Fibroblast of lung (primary cell): Measurements from ENCODE around the gene CYP2C18. TPM values are rescaled to one million over a fixed set of nuclear protein-coding genes. Genes with fewer than 3 reads are reported as not detected.

Source experiments
- DNase-seq, 2 donors: peaks; one replicate each; pipeline versions ENCODE4 v3.0.0 to v3.0.0-alpha.2; 2010; ENCODE audit warnings: low read depth in 2 of 2
- H2AFZ ChIP-seq: 2 replicates; pipeline ENCODE4 v1.5.1; 2012; ENCODE audit warnings: low read length, control low read depth, inconsistent platforms
- H3K27ac ChIP-seq: 2 replicates; pipeline ENCODE4 v1.5.1; 2011; ENCODE audit warnings: low read length, control low read depth; ENCODE audit not compliant: insufficient read depth
- H3K27me3 ChIP-seq: 2 replicates; pipeline ENCODE4 v1.5.1; 2011; ENCODE audit warnings: mild to moderate bottlenecking, low read length; ENCODE audit not compliant: control insufficient read depth, insufficient read depth
- H3K36me3 ChIP-seq: 2 replicates; pipeline ENCODE4 v1.5.1; 2011; ENCODE audit warnings: low read length; ENCODE audit not compliant: control insufficient read depth, insufficient read depth
- H3K4me1 ChIP-seq: 2 replicates; pipeline ENCODE4 v1.5.1; 2011; ENCODE audit warnings: low read length; ENCODE audit not compliant: control insufficient read depth, insufficient read depth; ENCODE audit errors: extremely low read depth
- H3K4me2 ChIP-seq: 2 replicates; pipeline ENCODE4 v1.5.1; 2011; ENCODE audit warnings: low read length, control low read depth; ENCODE audit not compliant: insufficient read depth; ENCODE audit errors: extremely low read depth
- H3K4me3 ChIP-seq, 4 experiments: fragments of 200-600 bp in 1 of 4; sonication (generic) in 1 of 4; replicated peaks in 1 of 4; 2 replicates each; pipeline ENCODE4 v1.5.1; 2011 to 2016; ENCODE audit warnings: low read length in 4 of 4, low read depth in 3 of 4, mild to moderate bottlenecking in 3 of 4, control low read depth in 2 of 4, inconsistent platforms in 1 of 4, mixed read lengths in 1 of 4; ENCODE audit not compliant: insufficient read depth in 1 of 4; ENCODE audit errors: control extremely low read depth in 1 of 4
- H3K79me2 ChIP-seq: 2 replicates; pipeline ENCODE4 v1.5.1; 2012; ENCODE audit warnings: mild to moderate bottlenecking, low read length, inconsistent platforms; ENCODE audit not compliant: control insufficient read depth, insufficient read depth
- H3K9ac ChIP-seq: 2 replicates; pipeline ENCODE4 v1.5.1; 2011; ENCODE audit warnings: mild to moderate bottlenecking, low read length, control low read depth; ENCODE audit not compliant: insufficient read depth
- H3K9me3 ChIP-seq: 2 replicates; pipeline ENCODE4 v1.5.1; 2012; ENCODE audit warnings: low read depth, low read length; ENCODE audit not compliant: control insufficient read depth, insufficient read depth
- H4K20me1 ChIP-seq: 2 replicates; pipeline ENCODE4 v1.5.1; 2011; ENCODE audit warnings: low read length; ENCODE audit not compliant: control insufficient read depth, insufficient read depth; ENCODE audit errors: extremely low read depth
- CTCF ChIP-seq, 2 donors: IDR thresholded peaks in 1 of 2; conservative IDR thresholded peaks in 1 of 2; 1 replicate in 1 of 2; 2 replicates in 1 of 2; pipeline ENCODE4 v1.5.1; 2011 to 2012; ENCODE audit warnings: low read length in 2 of 2, control low read depth in 1 of 2, inconsistent platforms in 1 of 2, low read depth in 1 of 2, mild to moderate bottlenecking in 1 of 2
- EZH2 ChIP-seq: IDR thresholded peaks from 2 replicates; pipeline ENCODE4 v1.5.1; 2012; ENCODE audit warnings: low read length, control low read depth, mild to moderate bottlenecking; ENCODE audit errors: missing control alignments
- polyA plus RNA-seq, 2 donors: library from polyadenylated mRNA; depleted of rRNA in 1 of 2; stranded (reverse) in 1 of 2; unstranded in 1 of 2; fragments of >200 nt; gene quantifications; 2 replicates each; pipeline ENCODE4 v1.2.1, GENCODE V29; 2011 to 2012; ENCODE audit warnings: missing spikeins in 1 of 2
- total RNA-seq: library from RNA; depleted of rRNA; stranded (reverse); fragments of >200 nt; gene quantifications from 2 replicates; pipeline ENCODE4 v1.2.1, GENCODE V29; 2014

CYP2C18 gene
- total and polyA plus RNA-seq, 2 donors (not counting 1 experiment from before 2014, with no cell fraction given): 0.02 TPM; not detected in 1

GRCh38 chr10:94785211-94785610 is 101.7 kb downstream of the CYP2C18 start:
- no peaks in the 10 kb centered on the region for H3K36me3 ChIP-seq
- no peak overlapping the region for H3K27ac ChIP-seq
- H3K79me2 ChIP-seq: no peaks in the 10 kb centered on the region
- no peak overlapping the region for H3K9ac ChIP-seq
- no peaks in the 10 kb centered on the region for H4K20me1 ChIP-seq
- no peaks in the 10 kb centered on the region for H3K4me1 ChIP-seq
- H3K4me3 ChIP-seq: no peak overlapping the region
- H3K27me3 ChIP-seq: no peaks in the 10 kb centered on the region
- no peak overlapping the region for H3K4me2 ChIP-seq
- no peaks in the 10 kb centered on the region for H3K9me3 ChIP-seq
- DNase-seq: peak in 1 of 2 donors; percentile 0
- TF ChIP-seq EZH2 (no peak), CTCF (conservative IDR thresholded peaks at IDR 0.05 in 1 of 2, IDR thresholded peaks at IDR 0.05 in 1 of 2; ENCODE audit: low read depth in 1 of 2, low read length in 2 of 2) (no peak)
- H2AFZ ChIP-seq: no peak overlapping the region

Other genes starting within 250 kb of the CYP2C18 start
- gene HELLS, start 137.9 kb upstream of the CYP2C18 start, total RNA-seq: 3.9 and 5.6 TPM in 2 replicates
- gene HELLS, start 137.9 kb upstream of the CYP2C18 start, polyA plus RNA-seq: 18.3 and 43.9 TPM in 2 replicates
- not detected in 2 replicates for gene CYP2C19, start 79.0 kb downstream of the CYP2C18 start, total RNA-seq
- gene CYP2C19, start 79.0 kb downstream of the CYP2C18 start, polyA plus RNA-seq: not detected in 2 replicates